HepG2 (cell line): ENCODE results near the gene GUCA1A. TPM values are rescaled to one million over a fixed set of nuclear protein-coding genes. Genes with fewer than 3 reads are reported as not detected.

Source experiments
- AGO1 ChIP-seq: fragments of 200-400 bp; formaldehyde crosslinking; IDR thresholded peaks from 2 replicates; pipeline ENCODE4 v1.6.1; 2017; ENCODE audit warnings: mild to moderate bottlenecking, low read depth, low read length, moderate library complexity; ENCODE audit not compliant: poor library complexity, severe bottlenecking
- ESRRA ChIP-seq: sonication (generic); formaldehyde crosslinking; IDR thresholded peaks from 2 replicates; pipeline ENCODE4 v1.5.1; 2020; ENCODE audit warnings: mild to moderate bottlenecking, low read depth, missing genetic modification reagents
- FOSL1 ChIP-seq: sonication (generic); formaldehyde crosslinking; IDR thresholded peaks from 2 replicates; pipeline ENCODE4 v1.9.0; 2021; ENCODE audit warnings: missing genetic modification reagents, borderline replicate concordance
- IKZF4 ChIP-seq: sonication (generic); formaldehyde crosslinking; IDR thresholded peaks from 2 replicates; pipeline ENCODE4 v1.5.1; 2020; ENCODE audit warnings: borderline replicate concordance, mild to moderate bottlenecking, low read depth, missing genetic modification reagents; ENCODE audit errors: not compliant biosample characterization
- MATR3 ChIP-seq: sonication (generic); formaldehyde crosslinking; IDR thresholded peaks from 2 replicates; pipeline ENCODE4 v1.4.0; 2020; ENCODE audit warnings: missing genetic modification reagents
- NR2F2 ChIP-seq: IDR thresholded peaks from 2 replicates; pipeline ENCODE4 v1.6.1; 2012; ENCODE audit warnings: low read depth, inconsistent platforms, borderline replicate concordance
- POLR2AphosphoS5 ChIP-seq: IDR thresholded peaks from 2 replicates; pipeline ENCODE4 v1.6.1; 2012; ENCODE audit warnings: low read depth, low read length
- RFX1 ChIP-seq: fragments of 450-650 bp; IDR thresholded peaks from 2 replicates; pipeline ENCODE4 v1.6.1; 2017
- SOX13 ChIP-seq, 3 experiments: fragments of 450-650 bp in 1 of 3; sonication (generic) in 1 of 3; formaldehyde crosslinking in 1 of 3; IDR thresholded peaks in 2 of 3; conservative IDR thresholded peaks in 1 of 3; 2 replicates each; pipeline versions ENCODE4 v1.5.0 to v1.6.1; 2016 to 2020; ENCODE audit warnings: antibody characterized with exemption in 1 of 3, mild to moderate bottlenecking in 1 of 3, missing compliant biosample characterization in 1 of 3, missing genetic modification reagents in 1 of 3, moderate library complexity in 1 of 3
- SRY ChIP-seq: sonication (generic); formaldehyde crosslinking; IDR thresholded peaks from 2 replicates; pipeline ENCODE4 v1.8.0; 2022; ENCODE audit warnings: mild to moderate bottlenecking, missing genetic modification reagents
- ZFY ChIP-seq: sonication (generic); formaldehyde crosslinking; IDR thresholded peaks from 2 replicates; pipeline ENCODE4 v1.4.0; 2020; ENCODE audit warnings: missing genetic modification reagents
- ZNF136 ChIP-seq: sonication (generic); formaldehyde crosslinking; IDR thresholded peaks from 2 replicates; pipeline ENCODE4 v1.8.1; 2022; ENCODE audit warnings: low read depth, mild to moderate bottlenecking, moderate library complexity, missing genetic modification reagents
- ZNF138 ChIP-seq: sonication (generic); formaldehyde crosslinking; IDR thresholded peaks from 2 replicates; pipeline ENCODE4 v1.5.0; 2020; ENCODE audit warnings: mild to moderate bottlenecking, low read depth, missing genetic modification reagents
- ZNF207 ChIP-seq: fragments of 450-650 bp; IDR thresholded peaks from 2 replicates; pipeline ENCODE4 v1.6.1; 2016; ENCODE audit warnings: antibody characterized with exemption, borderline replicate concordance
- ZNF256 ChIP-seq: sonication (generic); formaldehyde crosslinking; conservative IDR thresholded peaks from 2 replicates; pipeline ENCODE4 v1.4.0; 2020; ENCODE audit warnings: missing genetic modification reagents
- ZNF460 ChIP-seq: sonication (generic); formaldehyde crosslinking; IDR thresholded peaks from 2 replicates; pipeline ENCODE4 v1.5.1; 2020; ENCODE audit warnings: missing genetic modification reagents, mild to moderate bottlenecking, borderline replicate concordance
- ZNF616 ChIP-seq: sonication (generic); formaldehyde crosslinking; IDR thresholded peaks from 2 replicates; pipeline ENCODE4 v1.5.0; 2020; ENCODE audit warnings: low read depth, mild to moderate bottlenecking, missing genetic modification reagents
- ZNF746 ChIP-seq: sonication (generic); formaldehyde crosslinking; IDR thresholded peaks from 2 replicates; pipeline ENCODE4 v1.8.0; 2022; ENCODE audit warnings: mild to moderate bottlenecking, missing genetic modification reagents
- ZNF775 ChIP-seq: sonication (generic); formaldehyde crosslinking; IDR thresholded peaks from 2 replicates; pipeline ENCODE4 v1.4.0; 2020; ENCODE audit warnings: missing genetic modification reagents, mild to moderate bottlenecking, moderate library complexity, borderline replicate concordance
- polyA plus RNA-seq, 8 experiments: library from polyadenylated mRNA; depleted of rRNA in 3 of 8; stranded (reverse) in 7 of 8; unstranded in 1 of 8; fragments of >200 nt; fragmentation: Illumina TruSeq in 4 of 8; extraction: Trizol in 4 of 8; gene quantifications; 2 replicates each; pipeline versions ENCODE4 v1.2.1 to v1.2.3, GENCODE V29; 2011 to 2016; ENCODE audit warnings: low read depth in 4 of 8, missing spikeins in 1 of 8, mixed read lengths in 1 of 8; ENCODE audit not compliant: insufficient read depth in 1 of 8
- total RNA-seq, 5 experiments: library from RNA; depleted of rRNA; stranded (reverse); fragments of >200 nt; fragmentation: Illumina TruSeq; extraction: Trizol; gene quantifications; 2 replicates each; pipeline ENCODE4 v1.2.3, GENCODE V29; 2016; ENCODE audit warnings: low read depth in 1 of 5
- TF ChIP-seq, protein P1 (sequence below): sonication (generic); formaldehyde crosslinking; IDR thresholded peaks from 2 replicates; pipeline ENCODE4 v1.9.0; 2021; ENCODE audit warnings: mild to moderate bottlenecking, missing genetic modification reagents
- TF ChIP-seq, protein P2 (sequence below): sonication (generic); formaldehyde crosslinking; IDR thresholded peaks from 2 replicates; pipeline ENCODE4 v1.4.0; 2020; ENCODE audit warnings: missing genetic modification reagents, borderline replicate concordance

The GUCA1A gene
- total and polyA plus RNA-seq, 2 of the 13 experiments (the other 11 are each of a cell fraction or from before 2014, with no cell fraction given), result not detected

DNA sequence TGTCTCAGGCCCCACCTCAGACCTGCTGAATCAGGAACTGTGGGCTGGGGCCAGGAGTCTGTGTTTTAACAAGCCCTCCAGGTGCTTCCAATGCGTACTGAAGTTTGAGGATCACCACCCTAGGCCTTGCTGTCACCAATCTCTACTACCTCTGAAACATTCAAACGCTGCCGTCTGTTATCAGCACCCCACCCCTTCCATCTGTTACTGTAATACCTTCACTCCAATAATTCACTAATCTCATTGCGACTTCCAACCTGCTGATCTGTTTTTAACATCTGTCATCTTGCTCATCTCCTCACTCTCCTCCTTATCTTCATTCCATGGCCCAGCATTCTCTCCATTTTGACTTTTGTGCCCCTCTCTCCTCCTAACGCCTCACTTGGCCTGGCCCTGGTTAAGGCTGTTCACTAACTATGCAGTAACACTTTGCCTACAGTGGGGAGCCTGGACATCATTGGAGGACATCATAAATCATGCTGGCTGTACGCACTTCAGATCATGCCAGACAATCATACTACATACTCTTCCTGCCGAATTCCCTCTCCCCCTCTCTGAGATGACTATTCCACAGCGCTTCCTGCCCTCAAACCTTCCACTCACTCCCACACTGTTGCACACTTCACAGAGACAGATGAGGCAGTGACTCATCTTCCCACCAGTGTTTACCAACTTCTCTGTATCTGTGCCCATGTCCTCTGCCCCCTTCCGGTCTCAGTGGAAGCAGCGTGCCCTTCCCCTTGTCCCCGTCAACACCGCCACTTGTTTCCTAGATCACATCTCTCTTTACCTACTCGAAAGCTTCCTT lies 24.6 kb downstream of the GUCA1A start (continued):
- TF ChIP-seq, protein P1, sequence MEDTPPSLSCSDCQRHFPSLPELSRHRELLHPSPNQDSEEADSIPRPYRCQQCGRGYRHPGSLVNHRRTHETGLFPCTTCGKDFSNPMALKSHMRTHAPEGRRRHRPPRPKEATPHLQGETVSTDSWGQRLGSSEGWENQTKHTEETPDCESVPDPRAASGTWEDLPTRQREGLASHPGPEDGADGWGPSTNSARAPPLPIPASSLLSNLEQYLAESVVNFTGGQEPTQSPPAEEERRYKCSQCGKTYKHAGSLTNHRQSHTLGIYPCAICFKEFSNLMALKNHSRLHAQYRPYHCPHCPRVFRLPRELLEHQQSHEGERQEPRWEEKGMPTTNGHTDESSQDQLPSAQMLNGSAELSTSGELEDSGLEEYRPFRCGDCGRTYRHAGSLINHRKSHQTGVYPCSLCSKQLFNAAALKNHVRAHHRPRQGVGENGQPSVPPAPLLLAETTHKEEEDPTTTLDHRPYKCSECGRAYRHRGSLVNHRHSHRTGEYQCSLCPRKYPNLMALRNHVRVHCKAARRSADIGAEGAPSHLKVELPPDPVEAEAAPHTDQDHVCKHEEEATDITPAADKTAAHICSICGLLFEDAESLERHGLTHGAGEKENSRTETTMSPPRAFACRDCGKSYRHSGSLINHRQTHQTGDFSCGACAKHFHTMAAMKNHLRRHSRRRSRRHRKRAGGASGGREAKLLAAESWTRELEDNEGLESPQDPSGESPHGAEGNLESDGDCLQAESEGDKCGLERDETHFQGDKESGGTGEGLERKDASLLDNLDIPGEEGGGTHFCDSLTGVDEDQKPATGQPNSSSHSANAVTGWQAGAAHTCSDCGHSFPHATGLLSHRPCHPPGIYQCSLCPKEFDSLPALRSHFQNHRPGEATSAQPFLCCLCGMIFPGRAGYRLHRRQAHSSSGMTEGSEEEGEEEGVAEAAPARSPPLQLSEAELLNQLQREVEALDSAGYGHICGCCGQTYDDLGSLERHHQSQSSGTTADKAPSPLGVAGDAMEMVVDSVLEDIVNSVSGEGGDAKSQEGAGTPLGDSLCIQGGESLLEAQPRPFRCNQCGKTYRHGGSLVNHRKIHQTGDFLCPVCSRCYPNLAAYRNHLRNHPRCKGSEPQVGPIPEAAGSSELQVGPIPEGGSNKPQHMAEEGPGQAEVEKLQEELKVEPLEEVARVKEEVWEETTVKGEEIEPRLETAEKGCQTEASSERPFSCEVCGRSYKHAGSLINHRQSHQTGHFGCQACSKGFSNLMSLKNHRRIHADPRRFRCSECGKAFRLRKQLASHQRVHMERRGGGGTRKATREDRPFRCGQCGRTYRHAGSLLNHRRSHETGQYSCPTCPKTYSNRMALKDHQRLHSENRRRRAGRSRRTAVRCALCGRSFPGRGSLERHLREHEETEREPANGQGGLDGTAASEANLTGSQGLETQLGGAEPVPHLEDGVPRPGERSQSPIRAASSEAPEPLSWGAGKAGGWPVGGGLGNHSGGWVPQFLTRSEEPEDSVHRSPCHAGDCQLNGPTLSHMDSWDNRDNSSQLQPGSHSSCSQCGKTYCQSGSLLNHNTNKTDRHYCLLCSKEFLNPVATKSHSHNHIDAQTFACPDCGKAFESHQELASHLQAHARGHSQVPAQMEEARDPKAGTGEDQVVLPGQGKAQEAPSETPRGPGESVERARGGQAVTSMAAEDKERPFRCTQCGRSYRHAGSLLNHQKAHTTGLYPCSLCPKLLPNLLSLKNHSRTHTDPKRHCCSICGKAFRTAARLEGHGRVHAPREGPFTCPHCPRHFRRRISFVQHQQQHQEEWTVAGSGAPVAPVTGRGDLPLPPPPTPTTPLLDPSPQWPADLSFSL, result no peak
- TF ChIP-seq ZFY (CRISPR knock-in tag) (no peak), ZNF136 (CRISPR knock-in tag) (no peak), MATR3 (no peak), NR2F2 (no peak), ZNF256 (CRISPR knock-in tag) (no peak), ZNF207 (no peak), AGO1 (no peak), RFX1 (no peak), ZNF138 (no peak), ESRRA (CRISPR knock-in tag) (no peak), ZNF460 (CRISPR knock-in tag) (no peak), POLR2AphosphoS5 (no peak), IKZF4 (CRISPR knock-in tag) (no peak), ZNF746 (CRISPR knock-in tag) (no peak), FOSL1 (peak; percentile 78), ZNF616 (CRISPR knock-in tag) (no peak), SRY (CRISPR knock-in tag) (no peak), SOX13 (IDR thresholded peaks at IDR 0.05) (no peak), SOX13 (CRISPR knock-in tag; conservative IDR thresholded peaks at IDR 0.05 in 1 of 2, IDR thresholded peaks at IDR 0.05 in 1 of 2) (peak in 1 of 2 experiments; percentile 27; a peak in 1 of 4 replicates), ZNF775 (CRISPR knock-in tag) (no peak)
- TF ChIP-seq, protein P2, sequence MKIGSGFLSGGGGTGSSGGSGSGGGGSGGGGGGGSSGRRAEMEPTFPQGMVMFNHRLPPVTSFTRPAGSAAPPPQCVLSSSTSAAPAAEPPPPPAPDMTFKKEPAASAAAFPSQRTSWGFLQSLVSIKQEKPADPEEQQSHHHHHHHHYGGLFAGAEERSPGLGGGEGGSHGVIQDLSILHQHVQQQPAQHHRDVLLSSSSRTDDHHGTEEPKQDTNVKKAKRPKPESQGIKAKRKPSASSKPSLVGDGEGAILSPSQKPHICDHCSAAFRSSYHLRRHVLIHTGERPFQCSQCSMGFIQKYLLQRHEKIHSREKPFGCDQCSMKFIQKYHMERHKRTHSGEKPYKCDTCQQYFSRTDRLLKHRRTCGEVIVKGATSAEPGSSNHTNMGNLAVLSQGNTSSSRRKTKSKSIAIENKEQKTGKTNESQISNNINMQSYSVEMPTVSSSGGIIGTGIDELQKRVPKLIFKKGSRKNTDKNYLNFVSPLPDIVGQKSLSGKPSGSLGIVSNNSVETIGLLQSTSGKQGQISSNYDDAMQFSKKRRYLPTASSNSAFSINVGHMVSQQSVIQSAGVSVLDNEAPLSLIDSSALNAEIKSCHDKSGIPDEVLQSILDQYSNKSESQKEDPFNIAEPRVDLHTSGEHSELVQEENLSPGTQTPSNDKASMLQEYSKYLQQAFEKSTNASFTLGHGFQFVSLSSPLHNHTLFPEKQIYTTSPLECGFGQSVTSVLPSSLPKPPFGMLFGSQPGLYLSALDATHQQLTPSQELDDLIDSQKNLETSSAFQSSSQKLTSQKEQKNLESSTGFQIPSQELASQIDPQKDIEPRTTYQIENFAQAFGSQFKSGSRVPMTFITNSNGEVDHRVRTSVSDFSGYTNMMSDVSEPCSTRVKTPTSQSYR, result no peak
